Measurements from ENCODE around the gene IBTK.
"Not testable (repeated sequence)": the region's sequence is repeated elsewhere in the genome, so short reads cannot be mapped to it uniquely, and the experiment has no call there.

Gene IBTK

GRCh38 chr6:82205930-82206392 lies 41.6 kb downstream of the IBTK start:
- no peak overlapping the region for H2AFZ ChIP-seq (ENCODE audit: low read length)
- TF ChIP-seq EZH2phosphoT487 (IDR thresholded peaks at IDR 0.05; ENCODE audit: borderline replicate concordance) (no peak), CTCF (conservative IDR thresholded peaks at IDR 0.05; ENCODE audit: low read length) (no peak)
- no peaks in the 10 kb centered on the region for H3K79me2 ChIP-seq (ENCODE audit: insufficient read depth, low read length)
- no peak overlapping the region for H3K4me2 ChIP-seq (ENCODE audit: low read depth, low read length, poor library complexity, severe bottlenecking)
- H3K36me3 ChIP-seq (ENCODE audit: insufficient read depth, low read length), result peaks cover 43% of the 10 kb centered on the region; the same call in 1 of the 2 replicates
- H3F3A ChIP-seq (ENCODE audit: low read depth), result no peaks in the 10 kb centered on the region
- no peaks in the 10 kb centered on the region for H3K9me2 ChIP-seq (replicated peaks; ENCODE audit: low read depth, low read length)
- H3K4me3 ChIP-seq (ENCODE audit: low read length, poor library complexity, severe bottlenecking), result no peak overlapping the region
- no peaks in the 10 kb centered on the region for H4K20me1 ChIP-seq (ENCODE audit: insufficient read depth, low read length, poor library complexity, severe bottlenecking)
- no peaks in the 10 kb centered on the region for H3K27me3 ChIP-seq (ENCODE audit: insufficient read depth, low read length, poor library complexity, severe bottlenecking)
- no peak overlapping the region for H3K9ac ChIP-seq (ENCODE audit: low read depth, low read length, poor library complexity, severe bottlenecking)
- no peaks in the 10 kb centered on the region for H3K9me3 ChIP-seq (ENCODE audit: insufficient read depth, low read depth, low read length)
- H3K4me1 ChIP-seq (ENCODE audit: insufficient read depth, low read length, poor library complexity, severe bottlenecking), result peaks cover 4% of the 10 kb centered on the region

- no peaks in the 10 kb centered on the region for H3K27me3 ChIP-seq (ENCODE audit: insufficient read depth, low read length, poor library complexity, severe bottlenecking)
- no peaks in the 10 kb centered on the region for H3F3A ChIP-seq (ENCODE audit: low read depth)
- no peak overlapping the region for H3K4me3 ChIP-seq (ENCODE audit: low read length, poor library complexity, severe bottlenecking)
- H3K36me3 ChIP-seq (ENCODE audit: insufficient read depth, low read length), result peaks cover 51% of the 10 kb centered on the region
- no peak overlapping the region for H3K4me2 ChIP-seq (ENCODE audit: low read depth, low read length, poor library complexity, severe bottlenecking)
- H2AFZ ChIP-seq (ENCODE audit: low read length), result no peak overlapping the region
- no peaks in the 10 kb centered on the region for H3K9me3 ChIP-seq (ENCODE audit: insufficient read depth, low read depth, low read length)
- H3K79me2 ChIP-seq (ENCODE audit: insufficient read depth, low read length), result no peaks in the 10 kb centered on the region
- H4K20me1 ChIP-seq (ENCODE audit: insufficient read depth, low read length, poor library complexity, severe bottlenecking), result no peaks in the 10 kb centered on the region
- H3K9me2 ChIP-seq (replicated peaks; ENCODE audit: low read depth, low read length), result no peaks in the 10 kb centered on the region
- H3K4me1 ChIP-seq (ENCODE audit: insufficient read depth, low read length, poor library complexity, severe bottlenecking), result peaks cover 4% of the 10 kb centered on the region
- no peak overlapping the region for H3K9ac ChIP-seq (ENCODE audit: low read depth, low read length, poor library complexity, severe bottlenecking)
- TF ChIP-seq CTCF (conservative IDR thresholded peaks at IDR 0.05; ENCODE audit: low read length) (no peak), EZH2phosphoT487 (IDR thresholded peaks at IDR 0.05; ENCODE audit: borderline replicate concordance) (no peak)
Measured at GRCh38 chr6:82204020-82204419, 43.5 kb downstream of the IBTK start.

GRCh38 chr6:82197784-82198183 lies 49.8 kb downstream of the IBTK start:
- Histone ChIP-seq H3K36me3 (ENCODE audit: insufficient read depth, low read length) (peaks cover 74% of the 10 kb centered on the region), H3K27me3 (ENCODE audit: insufficient read depth, low read length, poor library complexity, severe bottlenecking) (no peaks in the 10 kb centered on the region), H3K9me3 (ENCODE audit: insufficient read depth, low read depth, low read length) (no peaks in the 10 kb centered on the region), H3K9me2 (replicated peaks; ENCODE audit: low read depth, low read length) (no peaks in the 10 kb centered on the region), H3K4me2 (ENCODE audit: low read depth, low read length, poor library complexity, severe bottlenecking) (no peak overlapping the region), H4K20me1 (ENCODE audit: insufficient read depth, low read length, poor library complexity, severe bottlenecking) (no peaks in the 10 kb centered on the region), H3K4me1 (ENCODE audit: insufficient read depth, low read length, poor library complexity, severe bottlenecking) (no peaks in the 10 kb centered on the region), H3K9ac (ENCODE audit: low read depth, low read length, poor library complexity, severe bottlenecking) (no peak overlapping the region), H3K79me2 (ENCODE audit: insufficient read depth, low read length) (no peaks in the 10 kb centered on the region), H3F3A (ENCODE audit: low read depth) (no peaks in the 10 kb centered on the region), H2AFZ (ENCODE audit: low read length) (no peak overlapping the region), H3K4me3 (ENCODE audit: low read length, poor library complexity, severe bottlenecking) (no peak overlapping the region)
- TF ChIP-seq EZH2phosphoT487 (IDR thresholded peaks at IDR 0.05; ENCODE audit: borderline replicate concordance), result no peak
- TF ChIP-seq CTCF (conservative IDR thresholded peaks at IDR 0.05; ENCODE audit: low read length), result no peak

GRCh38 chr6:82197245-82197644 lies 50.3 kb downstream of the IBTK start:
- H3K36me3 ChIP-seq (ENCODE audit: insufficient read depth, low read length), result peaks cover 74% of the 10 kb centered on the region

More at GRCh38 chr6:82197245-82197644, 50.3 kb downstream of the IBTK start:
- not testable (repeated sequence) for H3K9me2 ChIP-seq (replicated peaks; ENCODE audit: low read depth, low read length); H3K79me2 ChIP-seq (ENCODE audit: insufficient read depth, low read length); H3K9me3 ChIP-seq (ENCODE audit: insufficient read depth, low read depth, low read length); H3K4me3 ChIP-seq (ENCODE audit: low read length, poor library complexity, severe bottlenecking); H3K27me3 ChIP-seq (ENCODE audit: insufficient read depth, low read length, poor library complexity, severe bottlenecking); H4K20me1 ChIP-seq (ENCODE audit: insufficient read depth, low read length, poor library complexity, severe bottlenecking); H3K9ac ChIP-seq (ENCODE audit: low read depth, low read length, poor library complexity, severe bottlenecking); H3K4me2 ChIP-seq (ENCODE audit: low read depth, low read length, poor library complexity, severe bottlenecking); H2AFZ ChIP-seq (ENCODE audit: low read length); H3K4me1 ChIP-seq (ENCODE audit: insufficient read depth, low read length, poor library complexity, severe bottlenecking); H3F3A ChIP-seq (ENCODE audit: low read depth)

Measured in Loucy (cell line).